AG09309 (cell line): ENCODE measurements around the gene RNF149.

Source experiments
- DNase-seq: peaks from one replicate; pipeline ENCODE4 v3.0.0-alpha.2; 2010; ENCODE audit warnings: low read depth
- H3K4me3 ChIP-seq: 2 replicates; pipeline ENCODE4 v1.5.1; 2011; ENCODE audit warnings: mild to moderate bottlenecking, low read depth, low read length, moderate library complexity; ENCODE audit not compliant: control insufficient read depth
- TF ChIP-seq, protein P1 (sequence below): IDR thresholded peaks from 2 replicates; pipeline ENCODE4 v1.5.1; 2011; ENCODE audit warnings: mild to moderate bottlenecking, low read depth, low read length, inconsistent platforms; ENCODE audit not compliant: insufficient read depth, control insufficient read depth; ENCODE audit errors: missing control alignments

Gene RNF149

DNA sequence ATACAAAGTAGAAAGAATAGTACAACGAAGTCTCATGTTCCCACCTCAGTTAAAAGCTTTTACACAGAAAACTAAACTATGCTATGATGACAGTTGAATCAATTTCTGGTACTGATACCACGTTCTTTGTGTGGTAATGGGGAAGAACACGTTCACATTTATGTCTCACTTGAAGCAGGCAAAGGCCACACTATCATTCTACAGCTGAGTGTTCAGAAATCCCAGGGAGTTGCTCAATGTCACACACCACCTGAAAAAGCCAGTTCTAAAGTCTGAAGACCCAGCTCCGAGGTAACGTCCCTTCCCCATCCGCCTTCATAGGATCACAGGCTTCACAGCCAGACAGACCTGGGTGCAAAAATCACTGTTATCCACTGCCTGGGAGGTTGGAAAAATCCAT lies 8.9 kb downstream of the RNF149 start:
- no peak for DNase-seq
- no peak overlapping the region for H3K4me3 ChIP-seq
- TF ChIP-seq, protein P1, sequence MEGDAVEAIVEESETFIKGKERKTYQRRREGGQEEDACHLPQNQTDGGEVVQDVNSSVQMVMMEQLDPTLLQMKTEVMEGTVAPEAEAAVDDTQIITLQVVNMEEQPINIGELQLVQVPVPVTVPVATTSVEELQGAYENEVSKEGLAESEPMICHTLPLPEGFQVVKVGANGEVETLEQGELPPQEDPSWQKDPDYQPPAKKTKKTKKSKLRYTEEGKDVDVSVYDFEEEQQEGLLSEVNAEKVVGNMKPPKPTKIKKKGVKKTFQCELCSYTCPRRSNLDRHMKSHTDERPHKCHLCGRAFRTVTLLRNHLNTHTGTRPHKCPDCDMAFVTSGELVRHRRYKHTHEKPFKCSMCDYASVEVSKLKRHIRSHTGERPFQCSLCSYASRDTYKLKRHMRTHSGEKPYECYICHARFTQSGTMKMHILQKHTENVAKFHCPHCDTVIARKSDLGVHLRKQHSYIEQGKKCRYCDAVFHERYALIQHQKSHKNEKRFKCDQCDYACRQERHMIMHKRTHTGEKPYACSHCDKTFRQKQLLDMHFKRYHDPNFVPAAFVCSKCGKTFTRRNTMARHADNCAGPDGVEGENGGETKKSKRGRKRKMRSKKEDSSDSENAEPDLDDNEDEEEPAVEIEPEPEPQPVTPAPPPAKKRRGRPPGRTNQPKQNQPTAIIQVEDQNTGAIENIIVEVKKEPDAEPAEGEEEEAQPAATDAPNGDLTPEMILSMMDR: no peak

DNA sequence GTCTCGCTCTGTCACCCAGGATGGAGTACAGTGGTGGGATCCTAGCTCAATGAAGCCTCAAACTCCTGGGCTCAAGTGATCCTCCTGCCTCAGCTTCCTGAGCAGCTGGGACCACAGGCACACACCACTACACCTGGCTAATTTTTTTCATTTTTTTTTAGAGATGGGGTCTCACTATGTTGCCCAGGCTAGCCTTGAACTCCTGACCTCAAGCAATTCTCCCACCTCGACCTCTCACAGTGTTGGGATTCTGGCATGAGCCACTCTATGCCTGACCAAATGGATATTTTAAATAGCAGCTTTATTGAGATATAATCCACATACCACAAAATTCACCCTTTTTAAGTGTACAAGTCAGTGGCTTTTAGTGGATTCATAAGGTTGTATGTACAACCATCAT lies 11.1 kb downstream of the RNF149 start:
- DNase-seq: no peak
- TF ChIP-seq, protein P1: no peak
- no peak overlapping the region for H3K4me3 ChIP-seq

DNA sequence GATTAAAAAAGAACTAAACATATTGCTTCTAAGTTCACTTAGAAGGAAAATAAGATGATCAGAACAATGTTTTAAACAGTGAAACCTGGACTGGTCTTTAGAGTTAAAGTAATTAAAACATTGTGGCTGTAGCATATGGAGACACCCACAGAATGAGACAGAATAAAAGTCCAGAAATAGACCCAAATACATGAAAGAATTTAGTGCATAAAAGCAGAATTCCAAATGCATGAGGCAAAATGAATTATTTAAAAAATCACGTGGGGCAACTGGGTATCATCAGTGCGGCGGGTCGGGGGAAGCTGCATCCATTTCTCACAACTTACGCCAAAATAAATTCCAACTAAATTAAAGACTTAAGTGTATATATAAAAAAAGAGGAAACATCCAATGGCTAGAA lies 12.1 kb downstream of the RNF149 start:
- peak; percentile 16 for DNase-seq
- TF ChIP-seq, protein P1: no peak
- H3K4me3 ChIP-seq: no peak overlapping the region

DNA sequence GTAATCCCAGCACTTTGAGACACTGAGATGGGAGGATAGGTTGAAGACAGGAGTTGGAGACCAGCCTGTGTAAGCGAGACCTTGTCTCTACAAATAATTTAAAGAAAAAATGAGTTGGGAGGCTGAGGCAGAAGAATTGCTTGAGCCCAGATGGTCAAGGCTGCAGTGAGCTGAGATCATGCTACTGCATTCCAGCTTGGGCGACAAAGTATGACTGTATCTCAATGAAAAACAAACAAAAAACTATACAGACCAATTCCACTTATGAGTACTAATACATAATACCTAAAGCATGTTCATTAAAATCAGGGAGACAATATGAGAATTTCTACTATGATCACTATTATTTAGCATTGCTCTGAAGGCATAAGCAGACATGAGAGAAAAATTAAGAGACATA lies 12.6 kb downstream of the RNF149 start:
- H3K4me3 ChIP-seq: no peak overlapping the region
- TF ChIP-seq, protein P1: no peak
- DNase-seq: no peak

DNA sequence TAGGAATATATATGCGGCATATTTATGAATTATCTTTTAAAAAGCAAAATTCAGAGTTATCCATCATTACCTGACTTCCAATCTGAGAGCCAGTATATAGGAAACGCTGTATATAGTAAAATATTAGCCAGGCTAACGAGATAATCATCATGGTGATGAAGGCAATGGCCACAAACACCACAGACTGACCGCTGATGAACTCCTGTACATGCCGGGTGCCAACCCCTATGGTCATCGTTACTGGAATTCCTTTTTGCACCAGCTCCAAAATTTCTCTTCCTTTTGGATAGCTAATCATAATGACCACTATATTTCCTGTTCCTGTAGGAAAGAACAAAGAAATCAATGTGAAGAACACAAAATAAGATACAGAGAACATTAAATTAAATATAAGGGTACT lies 13.6 kb downstream of the RNF149 start:
- TF ChIP-seq, protein P1: no peak
- no peak overlapping the region for H3K4me3 ChIP-seq
- DNase-seq: no peak

DNA sequence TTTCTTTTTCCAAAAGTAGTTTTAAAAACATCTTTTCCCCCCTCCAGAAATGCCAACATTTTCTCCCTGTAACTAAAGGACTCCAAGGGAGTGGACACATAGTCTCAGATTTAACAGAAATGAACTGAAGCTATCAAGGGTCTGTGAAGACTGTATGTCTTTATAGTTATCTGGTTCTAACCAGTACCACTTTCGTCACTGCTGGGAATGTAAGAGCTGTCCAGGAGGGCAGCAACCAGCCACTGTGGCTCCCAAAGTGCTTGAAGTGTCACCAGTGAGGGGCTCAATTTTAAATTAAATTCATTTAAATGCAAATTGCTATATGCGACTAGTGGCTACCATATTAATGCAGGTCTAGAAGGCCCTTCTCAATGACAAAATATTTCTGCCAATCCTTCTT lies 15.0 kb downstream of the RNF149 start:
- no peak overlapping the region for H3K4me3 ChIP-seq
- TF ChIP-seq, protein P1: no peak
- DNase-seq: no peak

DNA sequence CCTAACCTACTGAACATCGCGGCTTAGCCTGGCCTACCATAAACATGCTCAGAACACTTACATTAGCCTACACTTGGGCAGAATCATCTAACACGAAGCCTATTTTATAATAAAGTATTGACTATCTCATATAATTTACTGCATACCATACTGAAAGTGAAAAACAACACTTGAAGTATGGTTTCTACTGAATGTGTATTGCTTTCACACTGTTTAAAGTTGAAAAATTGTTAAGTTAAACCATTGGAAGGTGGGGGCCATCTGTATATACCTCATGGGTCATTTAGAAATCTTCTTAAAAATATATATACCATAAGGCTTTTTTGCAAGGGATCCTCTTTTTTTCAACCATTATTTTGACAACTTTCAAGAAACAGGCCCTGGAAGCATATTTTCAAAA lies 16.5 kb downstream of the RNF149 start:
- TF ChIP-seq, protein P1: no peak
- DNase-seq: no peak
- no peak overlapping the region for H3K4me3 ChIP-seq
